WTC11 (cell line): Measurements from ENCODE around the gene ATP2B3. TPM values are rescaled to one million over a fixed set of nuclear protein-coding genes. Genes with fewer than 3 reads are reported as not detected.

ENCODE experiments used
- ATAC-seq: fragments of 200-7000 bp; cut with Tn5 transposase; 2 replicates; pipeline ENCODE4 v1.10.0; 2021; ENCODE audit warnings: mild to moderate bottlenecking, moderate library complexity
- CTCF ChIA-PET: fragments of 300-600 bp; sonication (Branson Sonifier 250); formaldehyde crosslinking; loops from one replicate; lab custom pipeline; 2021; ENCODE audit warnings: antibody characterized with exemption; lab: Charles Lee
- POLR2A ChIA-PET: fragments of 350-600 bp; sonication (Branson Sonifier 250); formaldehyde crosslinking; loops from one replicate; lab custom pipeline; 2021; ENCODE audit warnings: antibody characterized with exemption; lab: Charles Lee
- DNase-seq: peaks from one replicate; pipeline ENCODE4 v3.0.0; 2021; ENCODE audit warnings: low spot score
- H3K27ac Mint-ChIP-seq: 2 replicates; pipeline ENCODE4 v1.8.0; 2021; ENCODE audit warnings: mixed read lengths
- H3K27me3 Mint-ChIP-seq: 2 replicates; pipeline ENCODE4 v1.8.0; 2021; ENCODE audit warnings: low read depth, mild to moderate bottlenecking, moderate library complexity, mixed read lengths
- H3K36me3 Mint-ChIP-seq: 2 replicates; pipeline ENCODE4 v1.8.0; 2021; ENCODE audit warnings: mixed read lengths
- H3K4me1 Mint-ChIP-seq: 2 replicates; pipeline ENCODE4 v1.8.0; 2022; ENCODE audit warnings: mixed read lengths
- H3K4me3 Mint-ChIP-seq: 2 replicates; pipeline ENCODE4 v1.8.0; 2021; ENCODE audit warnings: mild to moderate bottlenecking, moderate library complexity, mixed read lengths
- H3K9me3 Mint-ChIP-seq: 2 replicates; pipeline ENCODE4 v1.8.0; 2021; ENCODE audit warnings: mixed read lengths
- ARID4B ChIP-seq: sonication (generic); formaldehyde crosslinking; IDR thresholded peaks from 2 replicates; pipeline ENCODE4 v1.8.0; 2023; ENCODE audit warnings: missing genetic modification reagents, mild to moderate bottlenecking, borderline replicate concordance
- ATF1 ChIP-seq: sonication (generic); formaldehyde crosslinking; IDR thresholded peaks from 2 replicates; pipeline ENCODE4 v1.8.1; 2023; ENCODE audit warnings: mild to moderate bottlenecking, moderate library complexity, missing genetic modification reagents
- CREB1 ChIP-seq: sonication (generic); formaldehyde crosslinking; IDR thresholded peaks from 2 replicates; pipeline ENCODE4 v1.8.0; 2023; ENCODE audit warnings: mild to moderate bottlenecking, missing genetic modification reagents
- EMX1 ChIP-seq: fragments of 250-450 bp; sonication (Bioruptor Pico); IDR thresholded peaks from 2 replicates; pipeline ENCODE4 v1.8.0; 2021; ENCODE audit warnings: mild to moderate bottlenecking
- ERG ChIP-seq: fragments of 250-450 bp; sonication (Bioruptor Pico); IDR thresholded peaks from 2 replicates; pipeline ENCODE4 v1.8.0; 2021; ENCODE audit warnings: mild to moderate bottlenecking
- ESRRA ChIP-seq: sonication (generic); formaldehyde crosslinking; IDR thresholded peaks from 2 replicates; pipeline ENCODE4 v1.8.1; 2022; ENCODE audit warnings: mild to moderate bottlenecking, missing genetic modification reagents, borderline replicate concordance
- HMGA2 ChIP-seq: fragments of 250-450 bp; sonication (Bioruptor Pico); IDR thresholded peaks from 2 replicates; pipeline ENCODE4 v1.4.0; 2021; ENCODE audit warnings: mild to moderate bottlenecking, moderate library complexity
- IRF2 ChIP-seq: sonication (generic); formaldehyde crosslinking; IDR thresholded peaks from 2 replicates; pipeline ENCODE4 v1.8.0; 2022; ENCODE audit warnings: low read depth, missing genetic modification reagents, borderline replicate concordance
- NR2C2 ChIP-seq: sonication (generic); formaldehyde crosslinking; IDR thresholded peaks from 2 replicates; pipeline ENCODE4 v1.8.0; 2022; ENCODE audit warnings: mild to moderate bottlenecking, missing genetic modification reagents
- NR3C1 ChIP-seq: sonication (generic); formaldehyde crosslinking; conservative IDR thresholded peaks from 2 replicates; pipeline ENCODE4 v1.8.1; 2023; ENCODE audit warnings: low read depth, mild to moderate bottlenecking, missing genetic modification reagents
- RORB ChIP-seq: fragments of 250-450 bp; sonication (Bioruptor Pico); IDR thresholded peaks from 2 replicates; pipeline ENCODE4 v1.9.0; 2021; ENCODE audit warnings: mild to moderate bottlenecking
- SOX15 ChIP-seq: fragments of 250-450 bp; sonication (Bioruptor Pico); IDR thresholded peaks from 2 replicates; pipeline ENCODE4 v1.9.0; 2021; ENCODE audit warnings: mild to moderate bottlenecking
- TCF7 ChIP-seq: sonication (generic); formaldehyde crosslinking; IDR thresholded peaks from 2 replicates; pipeline ENCODE4 v1.8.0; 2022; ENCODE audit warnings: mild to moderate bottlenecking, low read depth, missing genetic modification reagents, moderate library complexity
- TEAD4 ChIP-seq: sonication (generic); formaldehyde crosslinking; IDR thresholded peaks from 2 replicates; pipeline ENCODE4 v1.8.0; 2022; ENCODE audit warnings: mild to moderate bottlenecking, missing genetic modification reagents
- USF1 ChIP-seq: sonication (generic); formaldehyde crosslinking; IDR thresholded peaks from 2 replicates; pipeline ENCODE4 v1.8.0; 2022; ENCODE audit warnings: mild to moderate bottlenecking, missing genetic modification reagents
- ZBTB21 ChIP-seq: sonication (generic); formaldehyde crosslinking; IDR thresholded peaks from 2 replicates; pipeline ENCODE4 v1.8.1; 2023; ENCODE audit warnings: mild to moderate bottlenecking, missing genetic modification reagents, borderline replicate concordance
- ZNF219 ChIP-seq: sonication (generic); formaldehyde crosslinking; IDR thresholded peaks from 2 replicates; pipeline ENCODE4 v1.8.0; 2023; ENCODE audit warnings: missing genetic modification reagents, mild to moderate bottlenecking, borderline replicate concordance
- ZNF232 ChIP-seq: sonication (generic); formaldehyde crosslinking; IDR thresholded peaks from 2 replicates; pipeline ENCODE4 v1.8.0; 2022; ENCODE audit warnings: mild to moderate bottlenecking, missing genetic modification reagents
- ZNF263 ChIP-seq: sonication (generic); formaldehyde crosslinking; IDR thresholded peaks from 2 replicates; pipeline ENCODE4 v1.8.1; 2022; ENCODE audit warnings: low read depth, mild to moderate bottlenecking, moderate library complexity, missing genetic modification reagents
- ZNF396 ChIP-seq: fragments of 250-450 bp; sonication (Bioruptor Pico); IDR thresholded peaks from 2 replicates; pipeline ENCODE4 v1.8.0; 2021; ENCODE audit warnings: mild to moderate bottlenecking, moderate library complexity, borderline replicate concordance
- ZNF423 ChIP-seq: fragments of 250-450 bp; sonication (Bioruptor Pico); IDR thresholded peaks from 2 replicates; pipeline ENCODE4 v2.1.2; 2022; ENCODE audit warnings: mild to moderate bottlenecking, moderate library complexity
- ZNF425 ChIP-seq: fragments of 250-450 bp; sonication (Bioruptor Pico); conservative IDR thresholded peaks from 2 replicates; pipeline ENCODE4 v1.9.0; 2021; ENCODE audit warnings: mild to moderate bottlenecking
- total RNA-seq: library from RNA; stranded (reverse); gene quantifications from 3 replicates; pipeline ENCODE4 v1.2.3, GENCODE V29; 2021

The ATP2B3 gene
- total RNA-seq, 1 experiment from 2014 or later: 0.28 TPM

GRCh38 chrX:153620576-153620975, 103.1 kb downstream of the ATP2B3 start:
- H3K4me3 Mint-ChIP-seq: no peak overlapping the region
- ATAC-seq (no peak), DNase-seq (no peak)
- no peaks in the 10 kb centered on the region for H3K4me1 Mint-ChIP-seq
- POLR2A ChIA-PET: no interaction called here
- H3K27ac Mint-ChIP-seq: no peak overlapping the region
- peaks cover 27% of the 10 kb centered on the region for H3K27me3 Mint-ChIP-seq
- TF ChIP-seq ZNF425 (CRISPR knock-in tag): no peak
- no peak for TF ChIP-seq ZNF232 (CRISPR knock-in tag)
- no peak for TF ChIP-seq IRF2 (CRISPR knock-in tag)
- no peak for TF ChIP-seq TEAD4
- TF ChIP-seq ZNF423 (CRISPR knock-in tag): no peak
- TF ChIP-seq ATF1 (CRISPR knock-in tag): no peak
- TF ChIP-seq EMX1 (CRISPR knock-in tag): no peak
- no peak for TF ChIP-seq ZNF263
- TF ChIP-seq ARID4B: no peak
- no peak for TF ChIP-seq ERG (CRISPR knock-in tag)
- no peak for TF ChIP-seq NR3C1
- no peaks in the 10 kb centered on the region for H3K9me3 Mint-ChIP-seq
- CTCF ChIA-PET: interaction anchor here (1.0 kb wide), 1 partner anchor 48 kb away, joined by 3 read pairs; no protein-coding TSS in a partner anchor
- no peaks in the 10 kb centered on the region for H3K36me3 Mint-ChIP-seq

GRCh38 chrX:153621949-153622598, 104.6 kb downstream of the ATP2B3 start:
- Mint-ChIP-seq H3K27ac (no peak overlapping the region), H3K27me3 (peaks cover 18% of the 10 kb centered on the region), H3K36me3 (no peaks in the 10 kb centered on the region), H3K9me3 (no peaks in the 10 kb centered on the region), H3K4me1 (no peaks in the 10 kb centered on the region), H3K4me3 (no peak overlapping the region)
- CTCF ChIA-PET: interaction anchor here (1.3 to 2.1 kb wide), 3 partner anchors 22 to 47 kb away, joined by 3 to 7 read pairs (median 6); no protein-coding TSS in a partner anchor
- DNase-seq: no peak
- TF ChIP-seq ZNF396 (CRISPR knock-in tag) (no peak), NR2C2 (CRISPR knock-in tag) (no peak), CREB1 (CRISPR knock-in tag) (no peak), HMGA2 (CRISPR knock-in tag) (no peak), ARID4B (no peak), ESRRA (CRISPR knock-in tag) (no peak), SOX15 (no peak), RORB (no peak), ZNF219 (CRISPR knock-in tag) (no peak), TCF7 (CRISPR knock-in tag) (no peak), ZBTB21 (CRISPR knock-in tag) (no peak), USF1 (CRISPR knock-in tag) (no peak), ZNF232 (CRISPR knock-in tag) (no peak)
- POLR2A ChIA-PET: interaction anchor here (0.8 kb wide), 1 partner anchor 350 kb away, joined by 3 read pairs; the partner anchor contains the start of gene TMEM187
- ATAC-seq: no peak
